Endodermal cell (in vitro differentiated cells): ENCODE data around the gene PIAS4. TPM values are rescaled to one million over a fixed set of nuclear protein-coding genes. Genes with fewer than 3 reads are reported as not detected.

Experiments used
- DNase-seq: peaks from one replicate; pipeline ENCODE4 v3.0.0-alpha.2; 2017
- H3K27ac ChIP-seq: 2 replicates; pipeline ENCODE4 v1.5.1; 2013; ENCODE audit warnings: mild to moderate bottlenecking, low read depth, low read length, moderate library complexity
- H3K27me3 ChIP-seq: 2 replicates; pipeline ENCODE4 v1.6.1; 2013; ENCODE audit warnings: mild to moderate bottlenecking, low read length, moderate library complexity; ENCODE audit not compliant: insufficient read depth, control insufficient read depth, poor library complexity, severe bottlenecking
- H3K36me3 ChIP-seq: 2 replicates; pipeline ENCODE4 v1.7.0; 2013; ENCODE audit warnings: mild to moderate bottlenecking, low read length, moderate library complexity; ENCODE audit not compliant: control insufficient read depth, insufficient read depth
- H3K4me1 ChIP-seq: one replicate; pipeline ENCODE4 v1.7.0; 2013; ENCODE audit warnings: low read length; ENCODE audit not compliant: control insufficient read depth, insufficient read depth
- H3K4me3 ChIP-seq: 2 replicates; pipeline ENCODE4 v1.5.1; 2013; ENCODE audit warnings: mild to moderate bottlenecking, low read length, moderate library complexity
- H3K9ac ChIP-seq: 2 replicates; pipeline ENCODE4 v1.6.1; 2013; ENCODE audit warnings: mild to moderate bottlenecking, low read length, moderate library complexity; ENCODE audit not compliant: poor library complexity, severe bottlenecking; ENCODE audit errors: extremely low read depth
- H3K9me3 ChIP-seq: 2 replicates; pipeline ENCODE4 v1.6.1; 2013; ENCODE audit warnings: mild to moderate bottlenecking, low read length, moderate library complexity; ENCODE audit not compliant: control insufficient read depth
- H3K27ac Mint-ChIP-seq: 2 replicates; pipeline ENCODE4 v1.8.0; 2020; ENCODE audit warnings: mixed read lengths
- H3K27me3 Mint-ChIP-seq: 2 replicates; pipeline ENCODE4 v1.8.0; 2021; ENCODE audit warnings: mild to moderate bottlenecking, mixed read lengths; ENCODE audit not compliant: insufficient read depth
- H3K36me3 Mint-ChIP-seq: 2 replicates; pipeline ENCODE4 v1.8.0; 2020; ENCODE audit warnings: low read depth, mixed read lengths
- H3K4me1 Mint-ChIP-seq: 2 replicates; pipeline ENCODE4 v1.8.0; 2020; ENCODE audit warnings: mixed read lengths
- H3K4me3 Mint-ChIP-seq: 2 replicates; pipeline ENCODE4 v1.8.0; 2020; ENCODE audit warnings: mild to moderate bottlenecking, moderate library complexity, mixed read lengths
- H3K9me3 Mint-ChIP-seq: 2 replicates; pipeline ENCODE4 v1.8.0; 2020; ENCODE audit warnings: mild to moderate bottlenecking, mixed read lengths
- WGBS, 2 experiments: methylation state at CpG; one replicate each; pipeline versions ENCODE4 v1.1.5 to v1.1.7; 2013; ENCODE audit warnings: missing lambda C conversion rate in 2 of 2, mixed read lengths in 1 of 2; ENCODE audit not compliant: insufficient coverage in 1 of 2, insufficient read length in 1 of 2; 5-methylcytosine and 5-hydroxymethylcytosine counted together
- total RNA-seq, 2 donors: library from RNA; stranded (reverse); fragmentation: NEBNext Ultra II Directional in 1 of 2; extraction: Animal tissue kit (Norgen Biotek cat#: 25700) in 1 of 2; gene quantifications; 2 replicates in 1 of 2; 3 replicates in 1 of 2; pipeline ENCODE4 v1.2.1, GENCODE V29; 2021
- TF ChIP-seq, protein P1 (sequence below): fragments of 200-600 bp; sonication (generic); conservative IDR thresholded peaks from 2 replicates; pipeline ENCODE4 v1.5.0; 2021; ENCODE audit warnings: antibody characterized with exemption, mild to moderate bottlenecking

Gene PIAS4
- total RNA-seq, 2 donors from 2014 or later = 57.5 to 58.1 TPM

DNA sequence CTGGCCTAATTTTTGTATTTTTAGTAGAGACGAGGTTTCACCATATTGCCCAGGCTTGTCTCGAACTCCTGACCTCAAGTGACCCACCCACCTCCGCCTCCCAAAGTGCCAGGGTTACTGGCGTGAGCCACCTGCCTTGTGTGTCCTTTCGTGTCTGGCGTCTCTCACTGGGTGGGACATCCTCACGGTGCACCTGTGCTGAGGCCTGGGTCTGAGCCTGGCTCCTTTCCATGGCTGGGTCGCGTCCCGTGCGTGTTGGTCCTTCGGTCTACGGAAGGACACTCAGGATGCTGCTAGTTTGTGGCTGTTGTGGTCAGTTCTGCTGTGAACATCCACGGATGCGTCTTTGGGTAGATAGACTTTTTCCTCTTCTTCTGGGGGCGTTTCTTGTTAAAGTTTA lies 19.6 kb downstream of the PIAS4 start:
- Histone ChIP-seq H3K9ac (no peak overlapping the region), H3K4me1 (no peaks in the 10 kb centered on the region), H3K36me3 (peaks cover 22% of the 10 kb centered on the region), H3K27me3 (no peaks in the 10 kb centered on the region), H3K27ac (no peak overlapping the region), H3K4me3 (no peak overlapping the region), H3K9me3 (peaks cover 1% of the 10 kb centered on the region)
- DNase-seq = no peak
- Mint-ChIP-seq H3K4me1 (no peaks in the 10 kb centered on the region), H3K4me3 (no peak overlapping the region), H3K27me3 (no peaks in the 10 kb centered on the region), H3K36me3 (peaks cover 55% of the 10 kb centered on the region), H3K9me3 (peaks cover under 1% of the 10 kb centered on the region), H3K27ac (peak overlapping the region; percentile 58)
- 94 to 97% methylated on average over 12 to 16 of the region's 16 CpGs for WGBS, 2 experiments
- TF ChIP-seq, protein P1, sequence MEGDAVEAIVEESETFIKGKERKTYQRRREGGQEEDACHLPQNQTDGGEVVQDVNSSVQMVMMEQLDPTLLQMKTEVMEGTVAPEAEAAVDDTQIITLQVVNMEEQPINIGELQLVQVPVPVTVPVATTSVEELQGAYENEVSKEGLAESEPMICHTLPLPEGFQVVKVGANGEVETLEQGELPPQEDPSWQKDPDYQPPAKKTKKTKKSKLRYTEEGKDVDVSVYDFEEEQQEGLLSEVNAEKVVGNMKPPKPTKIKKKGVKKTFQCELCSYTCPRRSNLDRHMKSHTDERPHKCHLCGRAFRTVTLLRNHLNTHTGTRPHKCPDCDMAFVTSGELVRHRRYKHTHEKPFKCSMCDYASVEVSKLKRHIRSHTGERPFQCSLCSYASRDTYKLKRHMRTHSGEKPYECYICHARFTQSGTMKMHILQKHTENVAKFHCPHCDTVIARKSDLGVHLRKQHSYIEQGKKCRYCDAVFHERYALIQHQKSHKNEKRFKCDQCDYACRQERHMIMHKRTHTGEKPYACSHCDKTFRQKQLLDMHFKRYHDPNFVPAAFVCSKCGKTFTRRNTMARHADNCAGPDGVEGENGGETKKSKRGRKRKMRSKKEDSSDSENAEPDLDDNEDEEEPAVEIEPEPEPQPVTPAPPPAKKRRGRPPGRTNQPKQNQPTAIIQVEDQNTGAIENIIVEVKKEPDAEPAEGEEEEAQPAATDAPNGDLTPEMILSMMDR = no peak

DNA sequence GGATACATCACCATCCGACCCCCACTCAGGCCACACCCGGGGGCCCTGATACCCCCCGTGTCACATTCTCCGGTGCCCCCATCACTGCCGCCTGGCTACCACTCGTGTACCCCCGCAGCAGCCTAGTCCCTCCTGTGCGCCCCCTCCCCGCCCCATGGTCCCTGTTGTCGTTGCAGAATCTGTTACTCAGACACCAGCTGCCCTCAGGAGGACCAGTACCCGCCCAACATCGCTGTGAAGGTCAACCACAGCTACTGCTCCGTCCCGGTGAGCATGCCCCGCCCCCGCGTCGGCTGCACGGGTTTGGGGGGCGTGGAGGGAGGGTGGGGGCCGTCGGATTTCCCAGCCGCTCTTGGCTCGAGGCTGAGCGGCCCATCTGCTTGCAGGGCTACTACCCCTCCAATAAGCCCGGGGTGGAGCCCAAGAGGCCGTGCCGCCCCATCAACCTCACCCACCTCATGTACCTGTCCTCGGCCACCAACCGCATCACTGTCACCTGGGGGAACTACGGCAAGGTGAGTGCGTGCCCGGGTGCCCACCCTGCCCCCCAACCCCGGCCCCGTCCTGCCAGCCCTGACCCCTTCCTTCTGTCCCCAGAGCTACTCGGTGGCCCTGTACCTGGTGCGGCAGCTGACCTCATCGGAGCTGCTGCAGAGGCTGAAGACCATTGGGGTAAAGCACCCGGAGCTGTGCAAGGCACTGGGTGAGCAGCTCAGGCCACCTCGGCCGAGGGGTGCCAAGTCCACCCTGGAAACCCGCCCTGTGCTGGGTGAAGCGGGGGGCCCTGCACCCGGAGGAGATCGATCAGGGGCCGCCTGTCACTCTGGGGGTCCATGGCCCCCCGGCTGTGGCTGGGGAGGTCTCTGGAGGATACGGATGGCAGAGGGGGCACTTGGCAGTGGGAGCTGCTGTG lies 21.1 kb downstream of the PIAS4 start:
- Histone ChIP-seq H3K36me3 (peaks cover 18% of the 10 kb centered on the region), H3K9me3 (no peaks in the 10 kb centered on the region), H3K9ac (no peak overlapping the region), H3K4me3 (no peak overlapping the region), H3K4me1 (no peaks in the 10 kb centered on the region), H3K27ac (no peak overlapping the region), H3K27me3 (no peaks in the 10 kb centered on the region)
- no peak for DNase-seq
- TF ChIP-seq, protein P1 = no peak
- Mint-ChIP-seq H3K36me3 (peaks cover 51% of the 10 kb centered on the region), H3K27me3 (no peaks in the 10 kb centered on the region), H3K4me1 (no peaks in the 10 kb centered on the region), H3K9me3 (no peaks in the 10 kb centered on the region), H3K4me3 (no peak overlapping the region), H3K27ac (no peak overlapping the region)
- 97 to 98% methylated on average over 8 to 48 of the region's 48 CpGs for WGBS, 2 experiments

DNA sequence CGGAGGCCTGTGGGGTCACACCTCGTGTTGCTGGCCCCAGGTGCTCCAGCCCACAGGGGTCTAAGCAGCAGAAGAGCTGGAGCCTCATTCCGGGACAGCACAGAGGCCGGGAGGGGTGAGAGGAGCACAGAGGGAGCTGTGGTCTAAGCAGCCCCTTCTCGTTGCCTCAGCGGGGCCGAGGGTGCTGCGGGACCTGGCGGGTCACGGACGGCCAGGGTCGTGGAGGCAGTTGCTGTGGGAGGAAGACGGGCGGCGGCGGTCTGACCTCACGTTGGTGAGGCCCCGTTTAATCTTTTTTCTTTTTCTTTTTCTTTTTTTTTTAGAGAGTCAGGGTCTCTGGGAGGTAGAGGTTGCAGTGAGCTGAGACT lies 21.7 kb downstream of the PIAS4 start:
- Histone ChIP-seq H3K4me3 (no peak overlapping the region), H3K36me3 (peaks cover 17% of the 10 kb centered on the region), H3K4me1 (no peaks in the 10 kb centered on the region), H3K9ac (no peak overlapping the region), H3K27ac (no peak overlapping the region), H3K9me3 (no peaks in the 10 kb centered on the region), H3K27me3 (no peaks in the 10 kb centered on the region)
- H3K4me3 Mint-ChIP-seq = no peak overlapping the region
- H3K36me3 Mint-ChIP-seq = peaks cover 47% of the 10 kb centered on the region
- no peak overlapping the region for H3K27ac Mint-ChIP-seq
- TF ChIP-seq, protein P1 = no peak
- no peaks in the 10 kb centered on the region for H3K9me3 Mint-ChIP-seq
- H3K4me1 Mint-ChIP-seq = no peaks in the 10 kb centered on the region
- WGBS, 2 experiments = 95 to 96% methylated on average over 16 of the region's 18 CpGs
- no peak for DNase-seq
- no peaks in the 10 kb centered on the region for H3K27me3 Mint-ChIP-seq
